ENCODE data around the gene CAMKMT. TPM values are rescaled to one million over a fixed set of nuclear protein-coding genes. Genes with fewer than 3 reads are reported as not detected.

Gene CAMKMT
- total RNA-seq, 4 donors from 2014 or later = 6.0 to 15.3 (median 10.7) TPM

DNA sequence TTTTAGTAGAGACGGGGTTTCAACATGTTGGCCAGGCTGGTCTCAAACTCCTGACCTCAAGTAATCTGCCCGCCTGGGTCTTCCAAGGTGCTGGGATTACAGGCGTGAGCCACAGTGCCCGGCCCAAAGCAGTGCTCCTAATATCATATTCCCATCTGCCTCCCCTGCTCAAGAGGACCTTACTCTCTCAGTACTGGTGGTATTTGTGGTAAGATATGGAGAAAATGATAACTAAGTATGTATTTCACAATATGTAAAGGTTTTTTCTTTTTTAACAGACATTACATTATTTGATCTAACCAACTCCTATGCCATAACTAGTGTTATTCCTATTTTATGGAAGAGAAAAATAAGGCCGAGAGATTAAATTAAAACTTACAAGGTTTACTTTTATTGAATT lies 201.0 kb downstream of the CAMKMT start:
- Histone ChIP-seq H3K9me3 (no peaks in the 10 kb centered on the region), H3K27ac (no peak overlapping the region), H3K4me3 (no peak overlapping the region), H3K27me3 (no peaks in the 10 kb centered on the region), H3K36me3 (no peaks in the 10 kb centered on the region), H3K4me1 (no peaks in the 10 kb centered on the region)
- no peak for DNase-seq (ENCODE audit: low spot score in 2 of 2)
- 93% methylated on average over 5 of the region's 5 CpGs for WGBS
- TF ChIP-seq EP300 (IDR thresholded peaks at IDR 0.05) (no peak), POLR2A (IDR thresholded peaks at IDR 0.05) (no peak), POLR2AphosphoS5 (IDR thresholded peaks at IDR 0.05) (no peak)
- TF ChIP-seq, protein P1, sequence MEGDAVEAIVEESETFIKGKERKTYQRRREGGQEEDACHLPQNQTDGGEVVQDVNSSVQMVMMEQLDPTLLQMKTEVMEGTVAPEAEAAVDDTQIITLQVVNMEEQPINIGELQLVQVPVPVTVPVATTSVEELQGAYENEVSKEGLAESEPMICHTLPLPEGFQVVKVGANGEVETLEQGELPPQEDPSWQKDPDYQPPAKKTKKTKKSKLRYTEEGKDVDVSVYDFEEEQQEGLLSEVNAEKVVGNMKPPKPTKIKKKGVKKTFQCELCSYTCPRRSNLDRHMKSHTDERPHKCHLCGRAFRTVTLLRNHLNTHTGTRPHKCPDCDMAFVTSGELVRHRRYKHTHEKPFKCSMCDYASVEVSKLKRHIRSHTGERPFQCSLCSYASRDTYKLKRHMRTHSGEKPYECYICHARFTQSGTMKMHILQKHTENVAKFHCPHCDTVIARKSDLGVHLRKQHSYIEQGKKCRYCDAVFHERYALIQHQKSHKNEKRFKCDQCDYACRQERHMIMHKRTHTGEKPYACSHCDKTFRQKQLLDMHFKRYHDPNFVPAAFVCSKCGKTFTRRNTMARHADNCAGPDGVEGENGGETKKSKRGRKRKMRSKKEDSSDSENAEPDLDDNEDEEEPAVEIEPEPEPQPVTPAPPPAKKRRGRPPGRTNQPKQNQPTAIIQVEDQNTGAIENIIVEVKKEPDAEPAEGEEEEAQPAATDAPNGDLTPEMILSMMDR (IDR thresholded peaks at IDR 0.05) = no peak

DNA sequence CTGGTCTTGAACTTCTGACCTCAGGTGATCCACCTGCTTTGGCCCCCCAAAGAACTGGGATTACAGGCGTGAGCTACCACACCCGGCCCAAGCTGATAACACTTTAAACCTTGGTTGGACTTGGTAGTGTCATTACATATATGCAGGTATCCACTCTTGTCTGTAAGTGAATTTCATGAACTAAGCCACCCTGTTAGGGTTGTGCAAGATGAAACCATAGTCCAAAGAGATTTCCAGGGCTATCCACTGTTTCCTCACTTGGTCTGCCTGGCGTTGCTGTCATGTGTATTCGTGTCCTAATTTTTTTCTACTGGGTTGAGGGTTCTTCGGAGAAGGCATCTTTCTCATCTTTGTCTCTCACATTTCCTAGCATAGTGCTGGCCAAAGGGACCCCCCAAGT lies 203.0 kb downstream of the CAMKMT start:
- Histone ChIP-seq H3K4me1 (peaks cover 3% of the 10 kb centered on the region), H3K27me3 (no peaks in the 10 kb centered on the region), H3K27ac (no peak overlapping the region), H3K4me3 (no peak overlapping the region), H3K36me3 (no peaks in the 10 kb centered on the region), H3K9me3 (no peaks in the 10 kb centered on the region)
- no peak for TF ChIP-seq POLR2A (IDR thresholded peaks at IDR 0.05)
- no peak for TF ChIP-seq EP300 (IDR thresholded peaks at IDR 0.05)
- TF ChIP-seq, protein P1 (IDR thresholded peaks at IDR 0.05) = no peak
- no peak for TF ChIP-seq POLR2AphosphoS5 (IDR thresholded peaks at IDR 0.05)
- 95% methylated on average over 5 of the region's 5 CpGs for WGBS
- DNase-seq (ENCODE audit: low spot score in 2 of 2) = no peak

DNA sequence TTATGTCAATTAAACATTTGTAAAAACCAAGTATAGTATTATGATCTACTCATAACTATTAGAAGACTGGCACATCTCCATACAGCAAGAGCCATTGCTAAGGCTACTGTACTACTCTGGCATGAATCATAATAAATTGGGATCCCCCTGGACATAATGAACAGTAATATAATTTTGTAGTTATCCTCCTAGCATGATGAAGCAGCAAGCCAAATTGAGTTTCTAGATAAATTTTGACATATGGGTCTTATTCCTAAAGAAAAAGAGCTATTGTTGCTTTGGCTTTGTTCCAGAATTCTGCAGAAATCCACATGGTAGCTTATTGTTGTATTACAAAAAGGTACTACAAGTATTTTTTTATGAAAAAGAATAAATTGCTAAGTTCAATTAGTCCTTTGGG lies 204.3 kb downstream of the CAMKMT start:
- no peaks in the 10 kb centered on the region for H3K27me3 ChIP-seq
- DNase-seq (ENCODE audit: low spot score in 2 of 2) = no peak
- H3K4me1 ChIP-seq = peaks cover 14% of the 10 kb centered on the region
- H3K4me3 ChIP-seq = no peak overlapping the region
- H3K9me3 ChIP-seq = no peaks in the 10 kb centered on the region
- H3K36me3 ChIP-seq = no peaks in the 10 kb centered on the region
- no peak overlapping the region for H3K27ac ChIP-seq
- TF ChIP-seq EP300 (IDR thresholded peaks at IDR 0.05) = no peak
- no peak for TF ChIP-seq POLR2AphosphoS5 (IDR thresholded peaks at IDR 0.05)
- no peak for TF ChIP-seq POLR2A (IDR thresholded peaks at IDR 0.05)
- TF ChIP-seq, protein P1 (IDR thresholded peaks at IDR 0.05) = no peak

DNA sequence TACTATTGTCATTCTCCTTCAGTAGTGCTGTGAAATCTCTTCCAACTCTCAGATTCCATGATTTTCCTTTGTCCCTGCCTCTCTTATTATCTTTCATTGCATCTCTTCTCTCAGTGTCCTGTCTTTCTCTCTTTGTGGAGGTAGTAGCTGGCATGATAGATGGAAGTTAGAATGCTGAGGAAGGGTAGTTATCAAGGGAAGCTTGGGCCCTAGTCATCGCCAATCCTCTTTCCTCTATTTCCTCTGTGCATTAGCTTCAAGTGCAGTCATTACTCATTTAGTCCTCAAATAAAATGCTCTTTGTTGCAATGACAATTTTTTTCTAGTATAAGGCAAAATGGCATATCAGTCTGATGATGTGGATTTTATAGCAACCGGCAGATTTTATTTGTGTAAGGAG lies 207.7 kb downstream of the CAMKMT start:
- 94% methylated on average over 2 of the region's 2 CpGs for WGBS
- H3K9me3 ChIP-seq = no peaks in the 10 kb centered on the region

DNA sequence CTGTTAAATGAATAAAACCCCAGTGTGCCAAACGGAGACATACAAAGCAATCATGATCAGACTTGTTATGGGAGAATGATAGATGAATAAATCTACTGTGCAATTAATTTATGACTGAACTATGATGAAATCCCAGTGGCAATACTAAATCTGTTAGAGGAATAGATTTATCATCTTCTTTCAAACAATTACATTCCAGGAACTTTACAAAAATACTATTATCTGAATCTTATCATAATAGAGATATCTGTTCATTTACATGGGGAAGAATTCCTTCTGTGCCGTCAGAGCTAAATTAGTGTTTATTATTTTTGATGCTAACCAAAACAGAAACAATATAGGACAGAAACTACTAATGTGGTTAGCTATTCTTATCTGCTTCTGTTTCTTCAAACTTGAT lies 208.5 kb downstream of the CAMKMT start:
- H3K4me1 ChIP-seq = peaks cover 14% of the 10 kb centered on the region
- no peaks in the 10 kb centered on the region for H3K36me3 ChIP-seq
- DNase-seq (ENCODE audit: low spot score in 2 of 2) = no peak
- no peaks in the 10 kb centered on the region for H3K9me3 ChIP-seq
- no peak overlapping the region for H3K27ac ChIP-seq
- TF ChIP-seq POLR2A (IDR thresholded peaks at IDR 0.05) = no peak
- TF ChIP-seq POLR2AphosphoS5 (IDR thresholded peaks at IDR 0.05) = no peak
- TF ChIP-seq EP300 (IDR thresholded peaks at IDR 0.05) = no peak
- TF ChIP-seq, protein P1 (IDR thresholded peaks at IDR 0.05) = no peak
- 46% methylated on average over 2 of the region's 2 CpGs for WGBS
- no peaks in the 10 kb centered on the region for H3K27me3 ChIP-seq
- H3K4me3 ChIP-seq = no peak overlapping the region

More for the DNA sequence above, 207.7 kb downstream of the CAMKMT start:
- Histone ChIP-seq H3K36me3 (no peaks in the 10 kb centered on the region), H3K4me1 (peaks cover 14% of the 10 kb centered on the region), H3K4me3 (no peak overlapping the region), H3K27me3 (no peaks in the 10 kb centered on the region), H3K27ac (no peak overlapping the region)
- TF ChIP-seq, protein P1 (IDR thresholded peaks at IDR 0.05) = no peak
- no peak for TF ChIP-seq POLR2AphosphoS5 (IDR thresholded peaks at IDR 0.05)
- DNase-seq (ENCODE audit: low spot score in 2 of 2) = no peak
